ENCODE measurements around the gene DLG1. TPM values are rescaled to one million over a fixed set of nuclear protein-coding genes. Genes with fewer than 3 reads are reported as not detected.
A peak's percentile ranks its signal among the peaks of the same experiment; 100 is the strongest.

DLG1 gene
- total and polyA plus RNA-seq, 2 experiments from 2014 or later, result 27.6 to 98.0 TPM

GRCh38 chr3:197001972-197002700 lies 296.3 kb downstream of the DLG1 start:
- peak overlapping the region; percentile 82 for H3K4me2 ChIP-seq
- peaks cover 3% of the 10 kb centered on the region; the same call in 2 of the 3 replicates for H3K9me3 Mint-ChIP-seq
- H3K4me3 Mint-ChIP-seq, result peak overlapping the region; percentile 53
- H3K36me3 ChIP-seq (ENCODE audit: insufficient read depth), result no peaks in the 10 kb centered on the region
- no peaks in the 10 kb centered on the region; the same call in 1 of the 2 replicates for H3K4me1 ChIP-seq (ENCODE audit: insufficient read depth)
- DNase-seq (ENCODE audit: low spot score) (peak; percentile 42), ATAC-seq (peak; percentile 36)
- H4K20me1 ChIP-seq (replicated peaks; ENCODE audit: insufficient read depth), result no peaks in the 10 kb centered on the region
- H3K27ac ChIP-seq (ENCODE audit: low read depth), result no peak overlapping the region
- peaks cover 4% of the 10 kb centered on the region; the same call in 1 of the 3 replicates for H3K36me3 Mint-ChIP-seq (ENCODE audit: low read depth)
- no peaks in the 10 kb centered on the region for H3K9me2 ChIP-seq (ENCODE audit: insufficient read depth)
- H3K4me3 ChIP-seq, result peak overlapping the region; percentile 60
- H3K4me1 Mint-ChIP-seq, result peaks cover 8% of the 10 kb centered on the region
- peaks cover 23% of the 10 kb centered on the region for H3K27me3 Mint-ChIP-seq (ENCODE audit: insufficient read depth, low read depth, poor library complexity)
- no peaks in the 10 kb centered on the region for H3K79me2 ChIP-seq (replicated peaks; ENCODE audit: insufficient read depth)
- TF ChIP-seq STAT1 (IDR thresholded peaks at IDR 0.05; ENCODE audit: unreplicated experiment) (no peak), JUNB (IDR thresholded peaks at IDR 0.05; ENCODE audit: unreplicated experiment) (no peak), EZH2phosphoT487 (IDR thresholded peaks at IDR 0.05; ENCODE audit: unreplicated experiment) (no peak), ZNF331 (CRISPR knock-in tag; IDR thresholded peaks at IDR 0.05; ENCODE audit: low read depth) (no peak), ZNF462 (CRISPR knock-in tag; IDR thresholded peaks at IDR 0.05) (no peak), EZH2 (IDR thresholded peaks at IDR 0.05; ENCODE audit: low read depth, unreplicated experiment) (peak; percentile 32)
- peak overlapping the region; percentile 83 for H2AFZ ChIP-seq
- H3K27ac Mint-ChIP-seq, result no peak overlapping the region
- H3F3A ChIP-seq (replicated peaks; ENCODE audit: low read depth), result peaks cover 6% of the 10 kb centered on the region; the same call in 1 of the 2 replicates
- H3K27me3 ChIP-seq (ENCODE audit: insufficient read depth), result peaks cover 30% of the 10 kb centered on the region
